Left lung (tissue), 10 donors: ENCODE data around the gene PRSS48. TPM values are rescaled to one million over a fixed set of nuclear protein-coding genes. Genes with fewer than 3 reads are reported as not detected.

Experiments used
- ATAC-seq: fragments of 200-7000 bp; cut with Tn5 transposase; one replicate; pipeline ENCODE4 v1.9.1; 2020; ENCODE audit warnings: moderate library complexity
- DNase-seq, 4 donors: peaks; one replicate each; pipeline ENCODE4 v3.0.0-alpha.2; 2013 to 2020
- H3K27ac ChIP-seq, 2 donors: fragments of 200-600 bp; sonication (generic) in 1 of 2; one replicate each; pipeline versions ENCODE4 v1.5.0 to v1.8.0; 2020 to 2021
- H3K27me3 ChIP-seq, 2 donors: fragments of 200-600 bp; sonication (generic) in 1 of 2; one replicate each; pipeline versions ENCODE4 v1.5.0 to v1.8.0; 2020 to 2021
- H3K36me3 ChIP-seq, 2 donors: fragments of 200-600 bp; sonication (generic) in 1 of 2; one replicate each; pipeline versions ENCODE4 v1.5.0 to v1.8.0; 2020 to 2021
- H3K4me1 ChIP-seq, 2 donors: fragments of 200-600 bp; one replicate each; pipeline ENCODE4 v1.8.0; 2021
- H3K4me3 ChIP-seq, 2 donors: fragments of 200-600 bp; sonication (generic) in 1 of 2; one replicate each; pipeline versions ENCODE4 v1.5.0 to v1.8.0; 2020 to 2021; ENCODE audit warnings: mild to moderate bottlenecking in 1 of 2
- H3K9me3 ChIP-seq, 2 donors: fragments of 200-600 bp; sonication (generic) in 1 of 2; one replicate each; pipeline versions ENCODE4 v1.5.0 to v1.8.0; 2020 to 2021
- CTCF ChIP-seq, 2 donors: fragments of 200-600 bp; sonication (generic) in 1 of 2; IDR thresholded peaks; one replicate each; pipeline versions ENCODE4 v1.5.0 to v1.8.0; 2021; ENCODE audit warnings: antibody characterized with exemption in 2 of 2
- intact Hi-C, 2 donors: fragments of 100-400 bp; cut with DNase I; formaldehyde crosslinking; loops; one replicate each; pipeline versions ENCODE4 v1.11.2 to v1.14.2; 2022
- polyA plus RNA-seq, 6 donors: library from polyadenylated mRNA; unstranded; fragments of 120-200 nt; gene quantifications; one replicate each; pipeline ENCODE4 v1.2.1, GENCODE V29; 2013; ENCODE audit not compliant: insufficient read length in 6 of 6
- total RNA-seq, 2 donors: library from RNA; stranded (reverse); fragmentation: NEBNext Ultra II Directional; extraction: Animal tissue kit (Norgen Biotek cat#: 25700); gene quantifications; one replicate each; pipeline ENCODE4 v1.2.1, GENCODE V29; 2021
- donor health status: DM: no; HTN: yes; CAD: no.
- donor health status: DM: no; HTN: no; CAD: no.

Gene PRSS48
- total and polyA plus RNA-seq, 8 donors = 0.20 to 0.21 TPM; not detected in 6

GRCh38 chr4:151296227-151296626, 19.3 kb downstream of the PRSS48 start:
- no peak for TF ChIP-seq CTCF (IDR thresholded peaks at IDR 0.05)
- no peak overlapping the region for H3K4me3 ChIP-seq
- no peak for DNase-seq
- H3K36me3 ChIP-seq = no peaks in the 10 kb centered on the region
- no peaks in the 10 kb centered on the region for H3K9me3 ChIP-seq
- no peak for ATAC-seq
- no peaks in the 10 kb centered on the region for H3K4me1 ChIP-seq
- intact Hi-C loops = no loop called here
- H3K27me3 ChIP-seq = no peaks in the 10 kb centered on the region
- no peak overlapping the region for H3K27ac ChIP-seq

- Histone ChIP-seq H3K27ac (no peak overlapping the region), H3K9me3 (no peaks in the 10 kb centered on the region), H3K4me3 (no peak overlapping the region), H3K36me3 (no peaks in the 10 kb centered on the region), H3K27me3 (no peaks in the 10 kb centered on the region), H3K4me1 (no peaks in the 10 kb centered on the region)
- DNase-seq = no peak
- intact Hi-C loops = no loop called here
- no peak for TF ChIP-seq CTCF (IDR thresholded peaks at IDR 0.05)
- ATAC-seq = no peak
Observed at GRCh38 chr4:151297170-151297569, 20.2 kb downstream of the PRSS48 start.

GRCh38 chr4:151302432-151302831, 25.5 kb downstream of the PRSS48 start:
- Histone ChIP-seq H3K4me1 (no peaks in the 10 kb centered on the region), H3K27me3 (no peaks in the 10 kb centered on the region), H3K27ac (no peak overlapping the region), H3K4me3 (no peak overlapping the region), H3K9me3 (no peaks in the 10 kb centered on the region), H3K36me3 (no peaks in the 10 kb centered on the region)
- intact Hi-C loops = no loop called here
- ATAC-seq = no peak
- no peak for TF ChIP-seq CTCF (IDR thresholded peaks at IDR 0.05)
- DNase-seq = no peak

DNA sequence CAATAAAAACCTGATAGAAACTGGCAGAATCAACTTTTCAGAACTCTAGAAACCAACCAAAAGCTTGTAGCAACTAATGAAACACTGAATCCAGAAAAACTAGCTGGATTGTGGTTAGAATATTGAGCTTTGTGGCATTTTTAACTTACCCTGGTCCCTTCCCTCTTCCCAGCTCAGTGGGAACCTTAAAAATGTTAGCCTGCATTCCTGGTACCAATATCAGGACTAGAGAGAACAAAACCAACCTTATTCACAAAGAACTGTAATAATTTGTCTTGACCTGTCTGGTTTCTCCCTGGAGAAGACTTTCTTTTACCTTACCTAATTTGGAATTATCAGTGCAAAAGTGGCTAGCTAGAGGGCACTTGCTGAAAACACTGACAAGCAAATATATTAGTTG, 27.3 kb downstream of the PRSS48 start:
- no peaks in the 10 kb centered on the region for H3K36me3 ChIP-seq
- no peaks in the 10 kb centered on the region for H3K4me1 ChIP-seq
- no peak for TF ChIP-seq CTCF (IDR thresholded peaks at IDR 0.05)
- no peaks in the 10 kb centered on the region for H3K27me3 ChIP-seq
- intact Hi-C loops = no loop called here
- no peaks in the 10 kb centered on the region for H3K9me3 ChIP-seq
- no peak for ATAC-seq
- no peak for DNase-seq
- no peak overlapping the region for H3K4me3 ChIP-seq
- H3K27ac ChIP-seq = no peak overlapping the region

- no peak overlapping the region for H3K27ac ChIP-seq
- intact Hi-C loops = no loop called here
- DNase-seq = no peak
- H3K4me1 ChIP-seq = no peaks in the 10 kb centered on the region
- H3K9me3 ChIP-seq = no peaks in the 10 kb centered on the region
- ATAC-seq = peak; percentile 48
- H3K27me3 ChIP-seq = no peaks in the 10 kb centered on the region
- TF ChIP-seq CTCF (IDR thresholded peaks at IDR 0.05) = no peak
- no peak overlapping the region for H3K4me3 ChIP-seq
- no peaks in the 10 kb centered on the region for H3K36me3 ChIP-seq
Observed at GRCh38 chr4:151304755-151305154, 27.8 kb downstream of the PRSS48 start.
